ENCODE data around the gene IL2RG. TPM values are rescaled to one million over a fixed set of nuclear protein-coding genes. Genes with fewer than 3 reads are reported as not detected.
A peak's percentile ranks its signal among the peaks of the same experiment; 100 is the strongest.

IL2RG gene
- total RNA-seq, 2 donors from 2014 or later: 4.9 to 14.2 TPM

DNA sequence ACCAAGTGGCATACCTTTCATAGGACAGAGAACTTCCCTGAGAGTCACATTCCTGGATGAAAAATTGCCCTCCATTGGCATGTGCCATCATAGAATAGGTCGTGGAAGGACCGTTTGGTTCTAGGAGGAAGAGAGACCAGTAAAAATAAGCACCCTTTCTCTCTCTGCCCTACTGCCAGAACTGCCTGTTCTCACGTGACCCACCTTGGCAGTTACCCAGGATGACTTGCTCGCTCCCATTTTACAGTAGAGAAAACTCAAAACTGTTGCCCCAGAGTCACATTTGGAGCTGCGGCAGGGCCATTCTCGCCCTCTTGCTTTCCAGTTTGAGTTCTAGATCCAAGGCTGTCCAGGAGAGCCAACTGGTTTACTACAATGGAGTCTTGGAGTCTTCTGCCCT, 32.1 kb upstream of the IL2RG start:
- TF ChIP-seq, protein P1, sequence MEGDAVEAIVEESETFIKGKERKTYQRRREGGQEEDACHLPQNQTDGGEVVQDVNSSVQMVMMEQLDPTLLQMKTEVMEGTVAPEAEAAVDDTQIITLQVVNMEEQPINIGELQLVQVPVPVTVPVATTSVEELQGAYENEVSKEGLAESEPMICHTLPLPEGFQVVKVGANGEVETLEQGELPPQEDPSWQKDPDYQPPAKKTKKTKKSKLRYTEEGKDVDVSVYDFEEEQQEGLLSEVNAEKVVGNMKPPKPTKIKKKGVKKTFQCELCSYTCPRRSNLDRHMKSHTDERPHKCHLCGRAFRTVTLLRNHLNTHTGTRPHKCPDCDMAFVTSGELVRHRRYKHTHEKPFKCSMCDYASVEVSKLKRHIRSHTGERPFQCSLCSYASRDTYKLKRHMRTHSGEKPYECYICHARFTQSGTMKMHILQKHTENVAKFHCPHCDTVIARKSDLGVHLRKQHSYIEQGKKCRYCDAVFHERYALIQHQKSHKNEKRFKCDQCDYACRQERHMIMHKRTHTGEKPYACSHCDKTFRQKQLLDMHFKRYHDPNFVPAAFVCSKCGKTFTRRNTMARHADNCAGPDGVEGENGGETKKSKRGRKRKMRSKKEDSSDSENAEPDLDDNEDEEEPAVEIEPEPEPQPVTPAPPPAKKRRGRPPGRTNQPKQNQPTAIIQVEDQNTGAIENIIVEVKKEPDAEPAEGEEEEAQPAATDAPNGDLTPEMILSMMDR (IDR thresholded peaks at IDR 0.05): no peak
- no peaks in the 10 kb centered on the region for H3K27me3 ChIP-seq (replicated peaks; ENCODE audit: insufficient read depth)
- DNase-seq (ENCODE audit: low spot score) (peak; percentile 9), ATAC-seq (ENCODE audit: insufficient number of reproducible peaks, low FRiP score, low read depth) (no peak)
- no peaks in the 10 kb centered on the region for H3K9me3 ChIP-seq
- H3K4me3 ChIP-seq: no peak overlapping the region
- peaks cover 0 to 7% of the 10 kb centered on the region in 2 donors for H3K4me1 ChIP-seq (ENCODE audit: control insufficient read depth in 1 of 2, low read depth in 2 of 2)
- no peak overlapping the region for H3K27ac ChIP-seq
- no peaks in the 10 kb centered on the region for H3K36me3 ChIP-seq

GRCh38 chrX:71140440-71140839, 29.1 kb upstream of the IL2RG start:
- TF ChIP-seq, protein P1 (IDR thresholded peaks at IDR 0.05): no peak
- no peaks in the 10 kb centered on the region for H3K9me3 ChIP-seq
- no peak for ATAC-seq (ENCODE audit: insufficient number of reproducible peaks, low FRiP score, low read depth)
- peaks cover 14% of the 10 kb centered on the region for H3K36me3 ChIP-seq
- no peak for DNase-seq (ENCODE audit: low spot score)
- H3K27me3 ChIP-seq (replicated peaks; ENCODE audit: insufficient read depth): no peaks in the 10 kb centered on the region
- no peak overlapping the region for H3K27ac ChIP-seq
- H3K4me3 ChIP-seq: no peak overlapping the region
- peaks cover 0 to 7% of the 10 kb centered on the region in 2 donors for H3K4me1 ChIP-seq (ENCODE audit: control insufficient read depth in 1 of 2, low read depth in 2 of 2)

DNA sequence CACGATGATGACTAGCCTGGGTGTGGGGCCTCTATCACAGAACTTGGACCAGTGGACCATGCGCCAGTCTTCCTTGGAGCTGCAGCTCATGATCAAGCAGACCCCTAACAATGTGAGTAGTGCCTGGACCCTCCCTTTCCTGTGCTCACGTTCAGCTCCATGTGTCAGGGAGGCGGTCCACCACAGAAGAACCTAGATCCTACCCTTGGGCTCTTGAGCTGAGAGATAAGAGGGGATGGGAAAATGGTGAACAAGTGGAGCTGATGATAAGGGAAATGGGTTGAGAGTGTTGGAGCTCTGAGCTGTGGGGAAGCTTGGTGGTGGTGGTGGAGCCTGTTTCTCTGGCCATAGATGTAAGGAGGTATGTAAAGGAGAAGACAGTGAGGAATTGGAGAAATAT, 20.1 kb upstream of the IL2RG start:
- Histone ChIP-seq H3K9me3 (no peaks in the 10 kb centered on the region), H3K36me3 (peaks cover 58% of the 10 kb centered on the region), H3K27me3 (replicated peaks; ENCODE audit: insufficient read depth) (no peaks in the 10 kb centered on the region), H3K27ac (no peak overlapping the region), H3K4me1 (ENCODE audit: control insufficient read depth in 1 of 2, low read depth in 2 of 2) (no peaks in the 10 kb centered on the region), H3K4me3 (no peak overlapping the region)
- ATAC-seq (ENCODE audit: insufficient number of reproducible peaks, low FRiP score, low read depth) (no peak), DNase-seq (ENCODE audit: low spot score) (no peak)
- TF ChIP-seq, protein P1 (IDR thresholded peaks at IDR 0.05): no peak

- Histone ChIP-seq H3K9me3 (no peaks in the 10 kb centered on the region), H3K4me3 (no peak overlapping the region), H3K4me1 (ENCODE audit: control insufficient read depth in 1 of 2, low read depth in 2 of 2) (no peaks in the 10 kb centered on the region), H3K27ac (no peak overlapping the region), H3K27me3 (replicated peaks; ENCODE audit: insufficient read depth) (no peaks in the 10 kb centered on the region), H3K36me3 (peaks cover 44% of the 10 kb centered on the region)
- DNase-seq (ENCODE audit: low spot score) (peak; percentile 7), ATAC-seq (ENCODE audit: insufficient number of reproducible peaks, low FRiP score, low read depth) (no peak)
- TF ChIP-seq, protein P1 (IDR thresholded peaks at IDR 0.05): peak; percentile 63
Observed at GRCh38 chrX:71128915-71129765, 17.8 kb upstream of the IL2RG start.

- ATAC-seq (ENCODE audit: insufficient number of reproducible peaks, low FRiP score, low read depth) (no peak), DNase-seq (ENCODE audit: low spot score) (no peak)
- no peaks in the 10 kb centered on the region for H3K27me3 ChIP-seq (replicated peaks; ENCODE audit: insufficient read depth)
- H3K4me3 ChIP-seq: no peak overlapping the region
- no peaks in the 10 kb centered on the region for H3K4me1 ChIP-seq (ENCODE audit: control insufficient read depth in 1 of 2, low read depth in 2 of 2)
- peaks cover 41% of the 10 kb centered on the region for H3K36me3 ChIP-seq
- H3K9me3 ChIP-seq: no peaks in the 10 kb centered on the region
- TF ChIP-seq, protein P1 (IDR thresholded peaks at IDR 0.05): no peak
- H3K27ac ChIP-seq: no peak overlapping the region
Observed at GRCh38 chrX:71128166-71128833, 16.9 kb upstream of the IL2RG start.

Data from thoracic aorta (tissue), 2 donors.